ENCODE measurements around the gene MYRIP.

The MYRIP gene

GRCh38 chr3:40299721-40300335 is 490.4 kb downstream of the MYRIP start:
- DNase-seq, result no peak

- no peak for DNase-seq
Observed at GRCh38 chr3:40302784-40303183, 493.4 kb downstream of the MYRIP start.

DNA sequence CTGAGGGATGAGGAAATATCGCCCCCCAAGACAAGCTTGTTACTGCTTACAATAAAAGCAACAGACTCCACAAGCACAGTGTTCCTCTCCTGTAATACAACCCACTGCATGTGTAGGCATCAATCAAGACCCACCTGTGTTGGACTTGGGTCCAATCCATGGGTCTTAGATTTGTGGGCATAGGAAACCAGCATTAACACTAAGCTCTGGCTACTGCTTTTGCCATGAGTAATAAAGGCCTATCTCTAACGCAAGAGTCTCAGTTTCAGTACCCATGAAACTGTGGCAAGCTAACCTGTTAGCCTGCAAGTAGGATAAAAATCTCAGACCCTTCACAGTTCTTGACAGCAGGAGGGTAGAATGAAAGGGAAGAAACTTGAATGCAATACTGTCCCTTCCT is 494.9 kb downstream of the MYRIP start:
- DNase-seq, result no peak

DNA sequence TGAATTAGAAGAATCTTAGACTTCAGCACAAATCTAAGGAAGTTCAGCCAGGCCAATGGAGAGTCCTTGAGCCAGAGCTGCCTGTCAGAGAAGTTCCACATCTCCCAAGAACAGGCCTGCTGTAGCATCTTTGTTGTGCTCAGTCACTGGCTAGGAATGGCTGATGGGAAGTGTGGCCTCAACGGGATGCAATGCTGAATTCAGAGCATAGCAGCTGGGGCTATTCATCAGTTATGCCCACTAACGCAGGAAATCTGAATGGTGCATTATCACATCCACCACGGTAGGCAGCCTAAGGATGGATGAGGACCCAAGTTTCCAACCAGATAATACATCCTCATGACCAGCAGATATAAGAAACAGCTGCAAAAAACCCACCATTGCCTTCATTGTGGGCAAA is 496.9 kb downstream of the MYRIP start:
- no peak for DNase-seq

GRCh38 chr3:40307176-40307575 is 497.8 kb downstream of the MYRIP start:
- DNase-seq, result no peak

DNA sequence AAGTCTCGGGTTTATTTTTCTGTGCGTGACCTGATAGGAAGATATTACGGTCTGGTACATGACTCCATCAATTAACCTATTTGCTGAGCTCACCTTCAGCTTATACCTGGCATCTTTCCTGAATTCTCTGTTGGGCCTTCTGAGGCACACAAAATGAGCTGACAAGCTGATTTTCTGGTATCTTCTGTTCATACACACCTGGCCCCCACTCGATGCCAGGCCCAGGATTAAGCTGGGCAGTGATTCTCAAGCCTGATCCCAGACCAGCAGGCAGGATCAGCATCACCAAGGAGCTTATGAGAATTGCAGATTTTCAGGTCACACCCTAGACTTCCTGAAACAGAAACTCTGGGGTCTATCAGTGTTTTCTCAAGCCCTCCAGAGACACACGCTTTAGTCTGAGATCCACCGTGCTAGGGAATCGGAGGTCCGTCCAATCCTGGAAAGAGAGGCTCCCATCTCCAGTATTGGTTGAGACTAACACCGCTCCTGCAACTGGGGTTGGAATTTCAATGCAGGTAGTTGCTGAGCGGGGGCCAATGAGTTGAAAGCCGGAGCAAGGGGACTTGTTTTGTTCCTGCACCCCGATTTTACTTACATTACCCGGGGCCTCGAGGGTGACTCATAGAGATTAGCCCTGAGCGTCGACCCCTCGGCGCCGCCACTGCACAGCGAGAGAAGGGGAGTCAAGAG is 499.5 kb downstream of the MYRIP start:
- DNase-seq, result no peak

GRCh38 chr3:40309418-40309924 is 500.1 kb downstream of the MYRIP start, which contains the start of gene EIF1B:
Gene EIF1B, plus strand, starts transcription at chr3:40309707. Its CDS starts 235 bp downstream, at chr3:40309942.
- peak; percentile 99 for DNase-seq

Data from activated CD4-positive, alpha-beta T cell treated with anti-CD3 and anti-CD28 coated beads, Interleukin-2, amount 50 U/mL, for 1 hour (primary cell).